ENCODE measurements around the gene SCUBE3.

- TF ChIP-seq TEAD4 (IDR thresholded peaks at IDR 0.05; ENCODE audit: low read depth, low read length) (no peak), CEBPB (IDR thresholded peaks at IDR 0.05; ENCODE audit: low read depth, low read length) (no peak), FOSL1 (IDR thresholded peaks at IDR 0.05; ENCODE audit: insufficient read depth, low read depth, low read length) (no peak), CTCF (IDR thresholded peaks at IDR 0.05; ENCODE audit: control extremely low read depth in 1 of 3, insufficient read depth in 1 of 3, low read depth in 1 of 3, low read length in 3 of 3) (no peak), NRF1 (IDR thresholded peaks at IDR 0.05; ENCODE audit: low read depth, low read length) (no peak), JUND (IDR thresholded peaks at IDR 0.05; ENCODE audit: low read length) (no peak), TBP (IDR thresholded peaks at IDR 0.05; ENCODE audit: low read depth, low read length) (no peak), CHD2 (IDR thresholded peaks at IDR 0.05; ENCODE audit: low read length) (no peak), POLR2A (IDR thresholded peaks at IDR 0.05; ENCODE audit: control extremely low read depth in 1 of 2, low read depth in 2 of 2, low read length in 2 of 2) (no peak), SRF (IDR thresholded peaks at IDR 0.05; ENCODE audit: low read depth, low read length) (no peak), EZH2 (IDR thresholded peaks at IDR 0.05; ENCODE audit: low read depth, low read length, severe bottlenecking) (no peak), KDM1A (IDR thresholded peaks at IDR 0.05; ENCODE audit: borderline replicate concordance, low read length) (no peak), BACH1 (IDR thresholded peaks at IDR 0.05; ENCODE audit: low read length) (no peak), CHD1 (IDR thresholded peaks at IDR 0.05; ENCODE audit: low read depth, low read length) (no peak)
Measured at GRCh38 chr6:35272005-35272404, 58.2 kb downstream of the SCUBE3 start.

Measured in H1 (cell line).